ENCODE results near the gene ASPHD2.

Gene ASPHD2

DNA sequence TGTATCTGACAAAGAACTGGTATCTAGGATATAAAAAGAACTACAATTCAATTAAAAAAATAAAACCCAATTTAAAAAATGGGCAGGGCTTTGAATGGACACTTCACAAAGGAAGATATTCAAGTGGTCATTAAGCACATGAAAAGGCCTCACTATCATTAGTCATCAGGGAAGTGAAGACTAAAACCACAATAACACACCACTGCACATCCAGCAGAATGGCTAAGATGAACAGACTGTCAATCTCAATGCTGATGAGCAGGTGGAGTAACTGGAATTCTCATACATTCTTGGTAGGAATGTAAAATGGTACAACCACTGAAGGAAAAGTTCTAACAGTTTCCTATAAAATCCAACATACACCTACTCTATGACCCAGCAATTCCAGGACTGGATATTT lies 45.6 kb downstream of the ASPHD2 start:
- no peaks in the 10 kb centered on the region for H3K9me3 ChIP-seq (ENCODE audit: control insufficient read depth, insufficient read depth, low read depth, low read length)
- ChIA-PET POLR2A (interaction anchor here (2.7 kb wide), 1 partner anchor 9 kb away, joined by 12 read pairs; the partner anchor contains the start of genes HPS4 and SRRD), CTCF (interaction anchor here (1.0 to 1.4 kb wide), 3 partner anchors 8 to 26 kb away, joined by 3 to 5 read pairs (median 5); no protein-coding TSS in a partner anchor)
- H3K27ac ChIP-seq (ENCODE audit: extremely low read depth, low read depth, low read length) = no peak overlapping the region
- no peak overlapping the region for H3K4me3 ChIP-seq (ENCODE audit: low read depth, low read length)
- no peaks in the 10 kb centered on the region for H3K4me1 ChIP-seq (ENCODE audit: control insufficient read depth, insufficient read depth, low read length)
- TF ChIP-seq, protein P1, sequence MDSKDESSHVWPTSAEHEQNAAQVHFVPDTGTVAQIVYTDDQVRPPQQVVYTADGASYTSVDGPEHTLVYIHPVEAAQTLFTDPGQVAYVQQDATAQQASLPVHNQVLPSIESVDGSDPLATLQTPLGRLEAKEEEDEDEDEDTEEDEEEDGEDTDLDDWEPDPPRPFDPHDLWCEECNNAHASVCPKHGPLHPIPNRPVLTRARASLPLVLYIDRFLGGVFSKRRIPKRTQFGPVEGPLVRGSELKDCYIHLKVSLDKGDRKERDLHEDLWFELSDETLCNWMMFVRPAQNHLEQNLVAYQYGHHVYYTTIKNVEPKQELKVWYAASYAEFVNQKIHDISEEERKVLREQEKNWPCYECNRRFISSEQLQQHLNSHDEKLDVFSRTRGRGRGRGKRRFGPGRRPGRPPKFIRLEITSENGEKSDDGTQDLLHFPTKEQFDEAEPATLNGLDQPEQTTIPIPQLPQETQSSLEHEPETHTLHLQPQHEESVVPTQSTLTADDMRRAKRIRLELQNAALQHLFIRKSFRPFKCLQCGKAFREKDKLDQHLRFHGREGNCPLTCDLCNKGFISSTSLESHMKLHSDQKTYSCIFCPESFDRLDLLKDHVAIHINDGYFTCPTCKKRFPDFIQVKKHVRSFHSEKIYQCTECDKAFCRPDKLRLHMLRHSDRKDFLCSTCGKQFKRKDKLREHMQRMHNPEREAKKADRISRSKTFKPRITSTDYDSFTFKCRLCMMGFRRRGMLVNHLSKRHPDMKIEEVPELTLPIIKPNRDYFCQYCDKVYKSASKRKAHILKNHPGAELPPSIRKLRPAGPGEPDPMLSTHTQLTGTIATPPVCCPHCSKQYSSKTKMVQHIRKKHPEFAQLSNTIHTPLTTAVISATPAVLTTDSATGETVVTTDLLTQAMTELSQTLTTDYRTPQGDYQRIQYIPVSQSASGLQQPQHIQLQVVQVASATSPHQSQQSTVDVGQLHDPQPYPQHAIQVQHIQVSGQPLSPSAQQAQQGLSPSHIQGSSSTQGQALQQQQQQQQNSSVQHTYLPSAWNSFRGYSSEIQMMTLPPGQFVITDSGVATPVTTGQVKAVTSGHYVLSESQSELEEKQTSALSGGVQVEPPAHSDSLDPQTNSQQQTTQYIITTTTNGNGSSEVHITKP (tag by site-specific recombination; IDR thresholded peaks at IDR 0.05) = no peak
- TF ChIP-seq MYNN (tag by site-specific recombination; IDR thresholded peaks at IDR 0.05; ENCODE audit: borderline replicate concordance) (no peak), ZBTB20 (tag by site-specific recombination; IDR thresholded peaks at IDR 0.05) (no peak), ZNF677 (tag by site-specific recombination; IDR thresholded peaks at IDR 0.05) (no peak), BCL11B (tag by site-specific recombination; IDR thresholded peaks at IDR 0.05; ENCODE audit: low read depth) (no peak), TRIM28 (IDR thresholded peaks at IDR 0.05; ENCODE audit: borderline replicate concordance, low read length) (no peak), ZNF596 (tag by site-specific recombination; IDR thresholded peaks at IDR 0.05) (no peak), ZNF146 (tag by site-specific recombination; IDR thresholded peaks at IDR 0.05) (no peak), ZNF610 (tag by site-specific recombination; IDR thresholded peaks at IDR 0.05; ENCODE audit: borderline replicate concordance) (no peak), ZNF561 (tag by site-specific recombination; IDR thresholded peaks at IDR 0.05; ENCODE audit: borderline replicate concordance) (no peak), YY2 (tag by site-specific recombination; IDR thresholded peaks at IDR 0.05) (no peak), KLF1 (tag by site-specific recombination; IDR thresholded peaks at IDR 0.05) (no peak), ZNF132 (tag by site-specific recombination; IDR thresholded peaks at IDR 0.05; ENCODE audit: borderline replicate concordance) (no peak), ZNF701 (tag by site-specific recombination; IDR thresholded peaks at IDR 0.05) (no peak)
- TF ChIP-seq, protein P2, sequence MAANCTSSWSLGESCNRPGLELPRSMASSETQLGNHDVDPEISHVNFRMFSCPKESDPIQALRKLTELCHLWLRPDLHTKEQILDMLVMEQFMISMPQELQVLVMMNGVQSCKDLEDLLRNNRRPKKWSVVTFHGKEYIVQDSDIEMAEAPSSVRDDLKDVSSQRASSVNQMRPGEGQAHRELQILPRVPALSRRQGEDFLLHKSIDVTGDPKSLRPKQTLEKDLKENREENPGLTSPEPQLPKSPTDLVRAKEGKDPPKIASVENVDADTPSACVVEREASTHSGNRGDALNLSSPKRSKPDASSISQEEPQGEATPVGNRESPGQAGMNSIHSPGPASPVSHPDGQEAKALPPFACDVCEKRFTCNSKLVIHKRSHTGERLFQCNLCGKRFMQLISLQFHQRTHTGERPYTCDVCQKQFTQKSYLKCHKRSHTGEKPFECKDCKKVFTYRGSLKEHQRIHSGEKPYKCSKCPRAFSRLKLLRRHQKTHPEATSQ (tag by site-specific recombination; IDR thresholded peaks at IDR 0.05) = no peak
- TF ChIP-seq, protein P3, sequence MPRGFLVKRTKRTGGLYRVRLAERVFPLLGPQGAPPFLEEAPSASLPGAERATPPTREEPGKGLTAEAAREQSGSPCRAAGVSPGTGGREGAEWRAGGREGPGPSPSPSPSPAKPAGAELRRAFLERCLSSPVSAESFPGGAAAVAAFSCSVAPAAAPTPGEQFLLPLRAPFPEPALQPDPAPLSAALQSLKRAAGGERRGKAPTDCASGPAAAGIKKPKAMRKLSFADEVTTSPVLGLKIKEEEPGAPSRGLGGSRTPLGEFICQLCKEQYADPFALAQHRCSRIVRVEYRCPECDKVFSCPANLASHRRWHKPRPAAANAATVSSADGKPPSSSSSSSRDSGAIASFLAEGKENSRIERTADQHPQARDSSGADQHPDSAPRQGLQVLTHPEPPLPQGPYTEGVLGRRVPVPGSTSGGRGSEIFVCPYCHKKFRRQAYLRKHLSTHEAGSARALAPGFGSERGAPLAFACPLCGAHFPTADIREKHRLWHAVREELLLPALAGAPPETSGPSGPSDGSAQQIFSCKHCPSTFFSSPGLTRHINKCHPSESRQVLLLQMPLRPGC (tag by site-specific recombination; IDR thresholded peaks at IDR 0.05) = no peak
- TF ChIP-seq, protein P4, sequence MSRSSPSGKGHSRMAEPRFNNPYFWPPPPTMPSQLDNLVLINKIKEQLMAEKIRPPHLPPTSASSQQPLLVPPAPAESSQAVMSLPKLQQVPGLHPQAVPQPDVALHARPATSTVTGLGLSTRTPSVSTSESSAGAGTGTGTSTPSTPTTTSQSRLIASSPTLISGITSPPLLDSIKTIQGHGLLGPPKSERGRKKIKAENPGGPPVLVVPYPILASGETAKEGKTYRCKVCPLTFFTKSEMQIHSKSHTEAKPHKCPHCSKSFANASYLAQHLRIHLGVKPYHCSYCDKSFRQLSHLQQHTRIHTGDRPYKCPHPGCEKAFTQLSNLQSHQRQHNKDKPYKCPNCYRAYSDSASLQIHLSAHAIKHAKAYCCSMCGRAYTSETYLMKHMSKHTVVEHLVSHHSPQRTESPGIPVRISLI (tag by site-specific recombination; IDR thresholded peaks at IDR 0.05) = no peak
- TF ChIP-seq, protein P5, sequence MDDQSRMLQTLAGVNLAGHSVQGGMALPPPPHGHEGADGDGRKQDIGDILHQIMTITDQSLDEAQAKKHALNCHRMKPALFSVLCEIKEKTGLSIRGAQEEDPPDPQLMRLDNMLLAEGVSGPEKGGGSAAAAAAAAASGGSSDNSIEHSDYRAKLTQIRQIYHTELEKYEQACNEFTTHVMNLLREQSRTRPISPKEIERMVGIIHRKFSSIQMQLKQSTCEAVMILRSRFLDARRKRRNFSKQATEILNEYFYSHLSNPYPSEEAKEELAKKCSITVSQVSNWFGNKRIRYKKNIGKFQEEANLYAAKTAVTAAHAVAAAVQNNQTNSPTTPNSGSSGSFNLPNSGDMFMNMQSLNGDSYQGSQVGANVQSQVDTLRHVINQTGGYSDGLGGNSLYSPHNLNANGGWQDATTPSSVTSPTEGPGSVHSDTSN (CRISPR knock-in tag; IDR thresholded peaks at IDR 0.05) = no peak
- H3K36me3 ChIP-seq (ENCODE audit: control insufficient read depth in 2 of 2, insufficient read depth in 1 of 2, low read length in 2 of 2) = peaks cover 38 to 86% of the 10 kb centered on the region in 2 experiments

Data from HEK293 (cell line).